GM12878 (cell line): ENCODE results near the gene COTL1. TPM values are rescaled to one million over a fixed set of nuclear protein-coding genes. Genes with fewer than 3 reads are reported as not detected.
"Not testable (repeated sequence)": the region's sequence is repeated elsewhere in the genome, so short reads cannot be mapped to it uniquely, and the experiment has no call there.

Source experiments
- ATAC-seq: fragments of 200-7000 bp; cut with Tn5 transposase; 3 replicates; pipeline ENCODE4 v1.9.1; 2020; ENCODE audit warnings: mild to moderate bottlenecking, moderate library complexity
- BruUV-seq: library from RNA; stranded (reverse); fragments of 400-500 nt; replicated peaks from 2 replicates; lab custom pipeline; 2021; lab: Mats Ljungman, UMichigan
- CTCF ChIA-PET: fragments of 300-600 bp; sonication (Branson Sonifier 250); formaldehyde crosslinking; extraction: SDS; loops from one replicate; lab custom pipeline; 2021; ENCODE audit warnings: inconsistent platforms; lab: Yijun Ruan, JAX
- POLR2A ChIA-PET: fragments of 350-600 bp; formaldehyde crosslinking; extraction: SDS; loops from one replicate; lab custom pipeline; 2021; ENCODE audit warnings: inconsistent platforms; lab: Charles Lee
- RAD21 ChIA-PET: fragments of 300-600 bp; sonication (Branson Sonifier 250); formaldehyde crosslinking; loops from one replicate; lab custom pipeline; 2023; ENCODE audit warnings: antibody characterized with exemption; ENCODE audit not compliant: unreplicated experiment; lab: Charles Lee
- SMC1A ChIA-PET: fragments of 300-600 bp; sonication (Branson Sonifier 250); formaldehyde crosslinking; loops from one replicate; lab custom pipeline; 2023; ENCODE audit not compliant: unreplicated experiment, uncharacterized antibody; lab: Charles Lee
- DNase-seq: peaks from one replicate; pipeline ENCODE4 v3.0.0-alpha.2; 2011; ENCODE audit warnings: low read depth, low spot score
- FAIRE-seq: peaks from 3 replicates; lab custom pipeline; 2011; peaks lifted over from hg19 to GRCh38; lab: Jason Lieb, UNC
- H2AFZ ChIP-seq: 2 replicates; pipeline ENCODE4 v1.6.0; 2011; ENCODE audit warnings: low read depth, low read length, control low read depth; ENCODE audit not compliant: control insufficient read depth
- H3K27ac ChIP-seq: 2 replicates; pipeline ENCODE4 v1.5.1; 2011; ENCODE audit warnings: control low read depth; ENCODE audit not compliant: control insufficient read depth, insufficient read depth
- H3K27me3 ChIP-seq, 2 experiments: replicated peaks in 1 of 2; 2 replicates each; pipeline versions ENCODE4 v1.6.0 to v1.6.1; 2011; ENCODE audit warnings: low read length in 1 of 2; ENCODE audit not compliant: control insufficient read depth in 2 of 2, insufficient read depth in 2 of 2
- H3K36me3 ChIP-seq, 2 experiments: 2 replicates each; pipeline ENCODE4 v1.5.1; 2011; ENCODE audit warnings: low read length in 1 of 2; ENCODE audit not compliant: control insufficient read depth in 2 of 2, insufficient read depth in 2 of 2
- H3K4me1 ChIP-seq: 2 replicates; pipeline ENCODE4 v1.6.1; 2011; ENCODE audit warnings: mild to moderate bottlenecking, low read length, moderate library complexity, mixed read lengths; ENCODE audit not compliant: control insufficient read depth, insufficient read depth
- H3K4me2 ChIP-seq: 2 replicates; pipeline ENCODE4 v1.6.0; 2011; ENCODE audit warnings: control low read depth; ENCODE audit not compliant: control insufficient read depth, insufficient read depth
- H3K4me3 ChIP-seq: fragments of 200-600 bp; sonication (generic); 2 replicates; pipeline ENCODE4 v1.5.1; 2016
- H3K79me2 ChIP-seq: 2 replicates; pipeline ENCODE4 v1.6.0; 2011; ENCODE audit warnings: low read length; ENCODE audit not compliant: control insufficient read depth, insufficient read depth
- H3K9ac ChIP-seq: 2 replicates; pipeline ENCODE4 v1.8.0; 2011; ENCODE audit warnings: low read length, control low read depth, mixed read lengths; ENCODE audit not compliant: control insufficient read depth, insufficient read depth
- H3K9me3 ChIP-seq: replicated peaks from 3 replicates; pipeline ENCODE4 v1.5.1; 2011; ENCODE audit warnings: mild to moderate bottlenecking, low read length; ENCODE audit not compliant: control insufficient read depth, insufficient read depth
- H4K20me1 ChIP-seq: 2 replicates; pipeline ENCODE4 v1.6.0; 2011; ENCODE audit not compliant: control insufficient read depth, insufficient read depth
- REST ChIP-seq: IDR thresholded peaks from 2 replicates; pipeline ENCODE4 v1.6.1; 2012; ENCODE audit warnings: mild to moderate bottlenecking, low read depth, low read length
- WGBS: methylation state at CpG from one replicate; pipeline ENCODE4 v1.1.6; 2016; ENCODE audit warnings: low lambda C conversion rate; ENCODE audit not compliant: insufficient replicate concordance, insufficient coverage; ENCODE audit errors: missing lambda C conversion rate; 5-methylcytosine and 5-hydroxymethylcytosine counted together
- in situ Hi-C: fragments of 300-500 bp; cut with MboI; formaldehyde crosslinking; loops from 9 replicates; pipeline ENCODE4 v1.14.3; 2018; ENCODE audit warnings: mixed read lengths
- intact Hi-C: fragments of 100-400 bp; cut with micrococcal nuclease; formaldehyde crosslinking; loops from one replicate; pipeline ENCODE4 v1.14.2; 2022; ENCODE audit not compliant: unreplicated experiment
- polyA plus RNA-seq, 11 experiments: library from polyadenylated mRNA; depleted of rRNA in 4 of 11; unstranded in 6 of 11; stranded (reverse) in 5 of 11; fragments of >200 nt; fragmentation: Nextera tagmentation in 4 of 11; fragmentation: Illumina TruSeq in 1 of 11; extraction: Ambion mirVana in 4 of 11; extraction: Trizol in 1 of 11; gene quantifications; 1 replicate in 1 of 11; 2 replicates in 10 of 11; pipeline versions ENCODE4 v1.2.1 to v1.2.3, GENCODE V29; 2011 to 2016; ENCODE audit warnings: inconsistent platforms in 2 of 11, missing spikeins in 2 of 11, low read depth in 1 of 11
- total RNA-seq, 4 experiments: library from RNA; depleted of rRNA in 3 of 4; stranded (reverse); fragments of >200 nt in 3 of 4; fragmentation: Illumina TruSeq in 1 of 4; extraction: Trizol in 1 of 4; gene quantifications; 2 replicates each; pipeline versions ENCODE4 v1.2.1 to v1.2.3, GENCODE V29; 2013 to 2021

COTL1 gene
- total and polyA plus RNA-seq, 10 of the 15 experiments (the other 5 are each of a cell fraction or from before 2014, with no cell fraction given), result 140 to 894 (median 330) TPM

DNA sequence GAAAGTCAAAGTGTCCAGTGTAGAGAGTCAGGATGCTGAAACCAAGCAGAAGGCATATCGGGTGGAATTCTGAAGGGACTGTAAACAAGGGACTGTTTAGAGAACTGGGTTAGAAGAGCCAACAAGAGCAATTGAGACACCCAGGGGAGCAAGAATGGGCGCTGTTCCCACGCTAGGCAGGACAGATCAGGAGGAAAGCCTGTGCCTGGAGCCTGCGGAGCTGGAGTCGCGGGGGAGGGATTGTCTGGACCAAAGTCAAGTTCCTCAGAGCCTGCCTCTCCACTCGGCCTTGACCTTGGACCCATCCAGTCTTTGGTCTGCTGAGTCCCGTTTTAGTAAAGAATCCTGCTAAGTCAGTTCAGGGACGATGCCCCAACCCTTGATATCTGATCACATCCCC lies 15.7 kb upstream of the COTL1 start (continued):
- TF ChIP-seq REST, result no peak
- TF ChIP-seq, all 136 proteins: peak for 0

DNA sequence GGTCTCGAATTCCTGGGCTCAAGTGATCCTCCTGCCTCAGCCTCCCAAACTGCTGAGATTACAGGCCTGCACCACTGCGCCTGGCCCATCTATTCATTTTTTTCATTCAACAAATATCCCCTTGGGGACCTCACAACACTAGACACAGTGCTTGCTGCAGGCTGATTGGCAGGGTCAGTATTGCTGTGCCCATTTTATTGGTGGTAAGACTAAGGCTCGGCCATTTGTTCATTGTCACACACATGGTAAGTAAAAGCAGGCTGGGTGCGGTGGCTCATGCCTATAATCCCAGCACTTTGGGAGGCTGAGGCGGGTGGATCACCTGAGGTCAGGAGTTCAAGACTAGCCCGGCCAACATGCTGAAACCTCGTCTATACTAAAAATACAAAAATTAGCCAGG lies 15.0 kb upstream of the COTL1 start:
- POLR2A ChIA-PET, H3K36me3 ChIP-seq, H3K79me2 ChIP-seq, H3K4me3 ChIP-seq, H3K27ac ChIP-seq, H4K20me1 ChIP-seq, FAIRE-seq, DNase-seq, ATAC-seq, SMC1A ChIA-PET, H3K27me3 ChIP-seq, BruUV-seq, H3K9me3 ChIP-seq, H3K4me2 ChIP-seq, H2AFZ ChIP-seq, H3K9ac ChIP-seq, intact Hi-C loops: not testable (repeated sequence)
- ChIA-PET CTCF (interaction anchor here (1.7 kb wide), 1 partner anchor 93 kb away, joined by 8 read pairs; no protein-coding TSS in a partner anchor), RAD21 (interaction anchor here (1.5 kb wide), 1 partner anchor 93 kb away, joined by 5 read pairs; no protein-coding TSS in a partner anchor)
- WGBS, result 82% methylated on average over 7 of the region's 7 CpGs
- H3K4me1 ChIP-seq, result peaks cover 32% of the 10 kb centered on the region
- in situ Hi-C loops, result loop anchor here (25.0 kb wide), 1 partner anchor 329 kb away; no protein-coding TSS in a partner anchor
